Naive B cell (primary cell): ENCODE data around the gene ST3GAL6. TPM values are rescaled to one million over a fixed set of nuclear protein-coding genes. Genes with fewer than 3 reads are reported as not detected.

Source experiments
- ATAC-seq, 2 donors: fragments of 150-1000 bp; cut with Tn5 transposase; 2 replicates each; pipeline ENCODE4 v1.10.0; 2021; ENCODE audit warnings: low read depth in 2 of 2, mild to moderate bottlenecking in 2 of 2, moderate library complexity in 2 of 2
- DNase-seq: peaks from one replicate; pipeline ENCODE4 v3.0.0; 2022
- H3K27ac Mint-ChIP-seq, 6 donors: one replicate each; pipeline ENCODE4 v1.8.0; 2020 to 2022; ENCODE audit warnings: mild to moderate bottlenecking in 6 of 6, mixed read lengths in 6 of 6, moderate library complexity in 5 of 6, inconsistent platforms in 2 of 6
- H3K27me3 Mint-ChIP-seq, 3 donors: one replicate each; pipeline ENCODE4 v1.8.0; 2021 to 2022; ENCODE audit warnings: mixed read lengths in 3 of 3, mild to moderate bottlenecking in 1 of 3
- H3K36me3 Mint-ChIP-seq, 2 donors: one replicate each; pipeline ENCODE4 v1.8.0; 2020 to 2022; ENCODE audit warnings: mixed read lengths in 2 of 2, inconsistent platforms in 1 of 2, mild to moderate bottlenecking in 1 of 2
- H3K4me1 Mint-ChIP-seq, 3 donors: one replicate each; pipeline ENCODE4 v1.8.0; 2020 to 2022; ENCODE audit warnings: mixed read lengths in 3 of 3, inconsistent platforms in 1 of 3, mild to moderate bottlenecking in 1 of 3, moderate library complexity in 1 of 3
- H3K4me3 Mint-ChIP-seq, 8 donors: one replicate each; pipeline ENCODE4 v1.8.0; 2020 to 2022; ENCODE audit warnings: mild to moderate bottlenecking in 8 of 8, mixed read lengths in 8 of 8, moderate library complexity in 8 of 8, inconsistent platforms in 2 of 8
- H3K9me3 Mint-ChIP-seq, 7 donors: one replicate each; pipeline ENCODE4 v1.8.0; 2020 to 2022; ENCODE audit warnings: mixed read lengths in 7 of 7, mild to moderate bottlenecking in 5 of 7, inconsistent platforms in 2 of 7, moderate library complexity in 1 of 7
- polyA plus RNA-seq, 6 donors: library from polyadenylated mRNA; unstranded; fragments of 300-500 nt; fragmentation: Illumina TruSeq; gene quantifications; one replicate each; pipeline ENCODE4 v1.2.3, GENCODE V29; 2021; ENCODE audit warnings: low read depth in 6 of 6

ST3GAL6 gene
- polyA plus RNA-seq, 6 donors from 2014 or later, result 0.18 to 1.2 (median 0.31) TPM; not detected in 2

DNA sequence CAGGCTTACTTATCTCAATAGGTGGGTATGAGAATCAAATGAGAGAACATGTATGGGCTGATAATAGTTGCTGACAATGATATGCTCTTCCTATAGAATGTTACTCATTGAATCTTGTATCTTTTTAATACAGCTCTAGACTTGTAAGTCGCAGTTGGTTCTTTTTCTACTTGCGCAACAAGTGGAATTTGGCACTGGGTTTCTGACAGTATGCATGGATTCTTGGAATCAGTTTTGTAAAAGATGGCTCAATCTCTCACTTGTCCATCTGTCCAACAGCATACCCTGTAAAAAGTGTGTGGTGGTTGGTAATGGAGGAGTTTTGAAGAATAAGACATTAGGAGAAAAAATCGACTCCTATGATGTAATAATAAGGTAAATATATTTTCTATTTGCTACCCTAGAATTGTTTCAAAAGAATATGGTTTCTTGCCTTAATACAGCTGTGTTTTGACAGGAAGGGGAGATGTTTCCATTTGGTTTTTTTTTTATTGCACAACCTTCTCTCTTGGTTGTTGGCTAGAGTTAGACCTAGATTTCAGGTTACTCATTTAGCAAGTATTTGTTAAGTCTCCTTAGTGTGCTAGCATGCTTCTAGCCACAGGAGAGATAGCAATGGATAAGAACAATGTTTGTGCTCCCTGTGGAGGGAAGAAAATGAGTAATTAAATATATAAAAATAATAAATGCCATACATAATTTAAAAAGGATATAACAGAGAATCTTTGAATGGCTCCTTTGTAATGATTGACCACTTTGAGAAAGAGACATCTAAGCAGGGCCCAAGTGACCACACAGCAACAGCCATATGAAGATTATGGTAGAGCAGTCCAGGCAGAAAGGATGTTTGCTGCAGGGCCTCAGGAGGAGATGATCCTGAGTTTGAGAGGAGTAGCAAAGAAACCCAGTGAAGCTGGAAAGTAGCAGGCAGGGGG is 21.8 kb downstream of the ST3GAL6 start:
- H3K36me3 Mint-ChIP-seq, result no peaks in the 10 kb centered on the region
- no peak overlapping the region for H3K4me3 Mint-ChIP-seq
- no peak for ATAC-seq
- H3K27me3 Mint-ChIP-seq, result no peaks in the 10 kb centered on the region
- H3K27ac Mint-ChIP-seq, result no peak overlapping the region
- peaks cover 0 to 3% (median 0%) of the 10 kb centered on the region in 3 donors for H3K4me1 Mint-ChIP-seq
- DNase-seq, result no peak
- no peaks in the 10 kb centered on the region for H3K9me3 Mint-ChIP-seq

GRCh38 chr3:98786364-98787006 is 23.3 kb downstream of the ST3GAL6 start:
- Mint-ChIP-seq H3K27ac (no peak overlapping the region), H3K4me3 (no peak overlapping the region), H3K9me3 (no peaks in the 10 kb centered on the region), H3K4me1 (peaks cover 0 to 3% (median 0%) of the 10 kb centered on the region in 3 donors), H3K27me3 (no peaks in the 10 kb centered on the region), H3K36me3 (no peaks in the 10 kb centered on the region)
- ATAC-seq (no peak), DNase-seq (no peak)

DNA sequence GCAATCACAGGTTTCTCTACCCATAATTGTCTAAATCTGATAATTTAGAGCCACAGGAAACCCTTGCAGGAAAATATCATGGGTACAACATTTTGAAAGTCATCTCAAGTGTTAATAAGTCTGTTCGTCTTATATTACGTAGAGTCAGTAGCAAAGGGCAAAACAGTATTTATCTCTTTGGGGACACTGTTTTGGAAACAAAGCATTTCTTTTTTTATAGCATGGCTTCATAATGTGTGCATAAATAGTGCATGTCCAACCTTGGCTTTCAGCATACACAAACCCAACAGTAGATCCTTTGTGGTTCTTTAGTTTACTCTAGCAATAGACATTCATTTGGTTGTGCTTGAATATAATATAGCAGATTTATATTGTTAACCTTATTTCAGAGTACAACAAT is 24.0 kb downstream of the ST3GAL6 start:
- no peak for DNase-seq
- H3K9me3 Mint-ChIP-seq, result no peaks in the 10 kb centered on the region

GRCh38 chr3:98788651-98789050 is 25.5 kb downstream of the ST3GAL6 start:
- DNase-seq (no peak), ATAC-seq (no peak)
- Mint-ChIP-seq H3K4me3 (no peak overlapping the region), H3K36me3 (no peaks in the 10 kb centered on the region), H3K4me1 (no peaks in the 10 kb centered on the region), H3K9me3 (no peaks in the 10 kb centered on the region), H3K27ac (peak overlapping the region in 2 of 6 donors; percentile 25 to 49), H3K27me3 (no peaks in the 10 kb centered on the region)

More for the DNA sequence above, 24.0 kb downstream of the ST3GAL6 start:
- H3K27ac Mint-ChIP-seq, result no peak overlapping the region
- H3K4me3 Mint-ChIP-seq, result no peak overlapping the region
- H3K36me3 Mint-ChIP-seq, result no peaks in the 10 kb centered on the region
- ATAC-seq, result no peak
- H3K27me3 Mint-ChIP-seq, result no peaks in the 10 kb centered on the region
- H3K4me1 Mint-ChIP-seq, result peaks cover 0 to 3% (median 0%) of the 10 kb centered on the region in 3 donors

- ATAC-seq, result no peak
- no peak overlapping the region for H3K4me3 Mint-ChIP-seq
- H3K36me3 Mint-ChIP-seq, result no peaks in the 10 kb centered on the region
- no peak for DNase-seq
- no peaks in the 10 kb centered on the region for H3K9me3 Mint-ChIP-seq
- H3K4me1 Mint-ChIP-seq, result no peaks in the 10 kb centered on the region
- no peaks in the 10 kb centered on the region for H3K27me3 Mint-ChIP-seq
- H3K27ac Mint-ChIP-seq, result no peak overlapping the region
These were observed 28.5 kb downstream of the ST3GAL6 start for GRCh38 chr3:98791341-98792325.

DNA sequence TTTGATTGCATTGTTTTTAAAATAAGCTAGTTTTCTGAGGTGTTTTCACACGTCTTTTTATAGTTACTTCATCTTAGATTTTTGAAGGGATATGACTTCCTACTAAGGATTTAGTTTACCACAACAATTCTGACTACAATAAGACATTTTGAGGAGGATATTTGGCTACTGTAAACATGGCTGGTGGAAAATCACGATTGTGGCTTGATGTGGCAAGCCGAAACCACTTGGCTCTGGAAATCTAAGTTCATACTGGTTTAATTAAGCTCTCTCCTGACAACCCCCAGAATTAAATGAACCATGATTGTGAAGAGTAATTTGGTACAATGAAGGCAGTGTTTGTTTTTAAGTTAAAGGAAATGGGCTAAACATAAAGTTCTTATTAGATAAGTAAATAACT is 30.8 kb downstream of the ST3GAL6 start:
- no peaks in the 10 kb centered on the region for H3K36me3 Mint-ChIP-seq
- no peak overlapping the region for H3K4me3 Mint-ChIP-seq
- H3K27me3 Mint-ChIP-seq, result no peaks in the 10 kb centered on the region
- ATAC-seq (no peak), DNase-seq (no peak)
- no peaks in the 10 kb centered on the region for H3K9me3 Mint-ChIP-seq
- no peaks in the 10 kb centered on the region for H3K4me1 Mint-ChIP-seq
- no peak overlapping the region for H3K27ac Mint-ChIP-seq

- ATAC-seq (no peak), DNase-seq (no peak)
- no peaks in the 10 kb centered on the region for H3K27me3 Mint-ChIP-seq
- H3K9me3 Mint-ChIP-seq, result no peaks in the 10 kb centered on the region
- H3K4me3 Mint-ChIP-seq, result no peak overlapping the region
- no peak overlapping the region for H3K27ac Mint-ChIP-seq
- no peaks in the 10 kb centered on the region for H3K4me1 Mint-ChIP-seq
- no peaks in the 10 kb centered on the region for H3K36me3 Mint-ChIP-seq
These were observed 33.2 kb downstream of the ST3GAL6 start for GRCh38 chr3:98796334-98796733.

DNA sequence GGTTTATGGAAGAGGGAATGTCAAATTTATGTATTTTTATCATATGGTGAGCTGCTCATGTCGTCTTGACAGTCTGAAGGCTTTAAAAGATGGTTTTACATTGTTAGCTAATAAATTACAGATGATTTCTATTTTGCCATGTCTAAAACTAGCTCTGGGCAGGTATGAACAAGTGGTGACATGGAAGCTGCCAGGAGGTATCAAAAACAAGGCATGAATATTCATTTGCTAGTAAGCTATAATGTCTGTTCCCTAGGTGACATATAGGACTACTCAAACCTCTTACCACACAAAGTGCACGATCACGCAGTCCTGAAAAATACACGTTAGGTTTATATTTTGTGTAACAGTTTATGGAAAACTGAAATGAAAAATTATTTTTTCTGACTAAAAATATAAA is 34.8 kb downstream of the ST3GAL6 start:
- peaks cover 0 to 2% (median 0%) of the 10 kb centered on the region in 7 donors for H3K9me3 Mint-ChIP-seq
- no peaks in the 10 kb centered on the region for H3K36me3 Mint-ChIP-seq
- H3K4me1 Mint-ChIP-seq, result no peaks in the 10 kb centered on the region
- H3K27me3 Mint-ChIP-seq, result no peaks in the 10 kb centered on the region
- no peak for DNase-seq
- peak overlapping the region in 1 of 6 donors; percentile 68 for H3K27ac Mint-ChIP-seq
- no peak overlapping the region for H3K4me3 Mint-ChIP-seq
- no peak for ATAC-seq

- no peaks in the 10 kb centered on the region for H3K4me1 Mint-ChIP-seq
- H3K36me3 Mint-ChIP-seq, result no peaks in the 10 kb centered on the region
- H3K9me3 Mint-ChIP-seq, result peaks cover 0 to 3% (median 0%) of the 10 kb centered on the region in 7 donors
- no peak overlapping the region for H3K27ac Mint-ChIP-seq
- H3K4me3 Mint-ChIP-seq, result no peak overlapping the region
- no peaks in the 10 kb centered on the region for H3K27me3 Mint-ChIP-seq
- ATAC-seq, result no peak
- DNase-seq, result no peak
These were observed 35.7 kb downstream of the ST3GAL6 start for GRCh38 chr3:98798820-98799219.

GRCh38 chr3:98799479-98799878 is 36.3 kb downstream of the ST3GAL6 start:
- H3K36me3 Mint-ChIP-seq, result no peaks in the 10 kb centered on the region
- H3K27ac Mint-ChIP-seq, result peak overlapping the region in 1 of 6 donors; percentile 49
- DNase-seq (no peak), ATAC-seq (no peak)
- peaks cover 0 to 3% (median 0%) of the 10 kb centered on the region in 7 donors for H3K9me3 Mint-ChIP-seq
- H3K4me3 Mint-ChIP-seq, result no peak overlapping the region
- H3K27me3 Mint-ChIP-seq, result no peaks in the 10 kb centered on the region
- no peaks in the 10 kb centered on the region for H3K4me1 Mint-ChIP-seq

GRCh38 chr3:98800401-98800800 is 37.3 kb downstream of the ST3GAL6 start:
- Mint-ChIP-seq H3K36me3 (no peaks in the 10 kb centered on the region), H3K9me3 (peaks cover 0 to 3% (median 0%) of the 10 kb centered on the region in 7 donors), H3K27me3 (no peaks in the 10 kb centered on the region), H3K4me1 (no peaks in the 10 kb centered on the region), H3K27ac (no peak overlapping the region), H3K4me3 (no peak overlapping the region)
- no peak for ATAC-seq
- DNase-seq, result no peak

GRCh38 chr3:98801043-98801747 is 38.1 kb downstream of the ST3GAL6 start:
- ATAC-seq (no peak), DNase-seq (no peak)
- Mint-ChIP-seq H3K36me3 (peaks cover 0 to under 1% of the 10 kb centered on the region in 2 donors), H3K9me3 (peaks cover 0 to 3% (median 0%) of the 10 kb centered on the region in 7 donors), H3K4me3 (no peak overlapping the region), H3K4me1 (no peaks in the 10 kb centered on the region), H3K27me3 (no peaks in the 10 kb centered on the region), H3K27ac (no peak overlapping the region)
